SK-N-SH treated with all-trans-retinoic acid at 6 μM for 48 hours (cell line): ENCODE measurements around the gene HPN.

Experiments
- ATAC-seq: fragments of 200-7000 bp; cut with Tn5 transposase; 3 replicates; pipeline ENCODE4 v1.9.1; 2020; ENCODE audit warnings: mild to moderate bottlenecking, moderate library complexity
- ARNTL ChIP-seq: fragments of 450-650 bp; formaldehyde crosslinking; IDR thresholded peaks from 2 replicates; pipeline ENCODE4 v1.5.0; 2020; ENCODE audit warnings: low read depth, mild to moderate bottlenecking, moderate library complexity, borderline replicate concordance
- CREB5 ChIP-seq: fragments of 250-450 bp; sonication (Bioruptor Pico); IDR thresholded peaks from 2 replicates; pipeline ENCODE4 v1.5.1; 2020; ENCODE audit warnings: low read depth, mild to moderate bottlenecking, moderate library complexity
- CSDC2 ChIP-seq: fragments of 250-450 bp; sonication (Bioruptor Pico); IDR thresholded peaks from 2 replicates; pipeline ENCODE4 v1.5.0; 2020; ENCODE audit warnings: mild to moderate bottlenecking, moderate library complexity
- CSRNP3 ChIP-seq: fragments of 250-450 bp; sonication (Bioruptor Pico); IDR thresholded peaks from 2 replicates; pipeline ENCODE4 v1.5.1; 2021; ENCODE audit warnings: mild to moderate bottlenecking, moderate library complexity
- GLIS3 ChIP-seq: fragments of 250-450 bp; sonication (Bioruptor Pico); IDR thresholded peaks from 2 replicates; pipeline ENCODE4 v1.5.0; 2020; ENCODE audit warnings: mild to moderate bottlenecking, moderate library complexity
- ISL1 ChIP-seq: fragments of 250-450 bp; sonication (Bioruptor Pico); IDR thresholded peaks from 2 replicates; pipeline ENCODE4 v2.1.2; 2022; ENCODE audit warnings: mild to moderate bottlenecking, moderate library complexity
- OSR1 ChIP-seq: fragments of 250-450 bp; sonication (Bioruptor Pico); IDR thresholded peaks from 2 replicates; pipeline ENCODE4 v1.8.0; 2022; ENCODE audit warnings: moderate library complexity, mild to moderate bottlenecking, inconsistent platforms
- PATZ1 ChIP-seq: fragments of 250-450 bp; sonication (Bioruptor Pico); IDR thresholded peaks from 2 replicates; pipeline ENCODE4 v1.8.0; 2020; ENCODE audit warnings: mild to moderate bottlenecking, moderate library complexity, borderline replicate concordance
- POU6F1 ChIP-seq: fragments of 250-450 bp; sonication (Bioruptor Pico); IDR thresholded peaks from 2 replicates; pipeline ENCODE4 v1.8.0; 2021; ENCODE audit warnings: low read depth, mild to moderate bottlenecking, moderate library complexity, borderline replicate concordance
- RARB ChIP-seq: fragments of 250-450 bp; sonication (Bioruptor Pico); IDR thresholded peaks from 2 replicates; pipeline ENCODE4 v1.8.0; 2021; ENCODE audit warnings: mild to moderate bottlenecking, moderate library complexity
- SNAI2 ChIP-seq: fragments of 250-450 bp; sonication (Bioruptor Pico); IDR thresholded peaks from 2 replicates; pipeline ENCODE4 v1.5.0; 2020; ENCODE audit warnings: mild to moderate bottlenecking, moderate library complexity
- TOX ChIP-seq: fragments of 250-450 bp; sonication (Bioruptor Pico); IDR thresholded peaks from 2 replicates; pipeline ENCODE4 v1.8.0; 2021; ENCODE audit warnings: mild to moderate bottlenecking, moderate library complexity, borderline replicate concordance
- TSHZ2 ChIP-seq: fragments of 250-450 bp; sonication (Bioruptor Pico); IDR thresholded peaks from 2 replicates; pipeline ENCODE4 v1.5.0; 2020; ENCODE audit warnings: mild to moderate bottlenecking, moderate library complexity
- ZC3H10 ChIP-seq: fragments of 250-450 bp; sonication (Bioruptor Pico); IDR thresholded peaks from 2 replicates; pipeline ENCODE4 v1.5.1; 2021; ENCODE audit warnings: mild to moderate bottlenecking, moderate library complexity
- ZFP3 ChIP-seq: fragments of 250-450 bp; sonication (Bioruptor Pico); IDR thresholded peaks from 2 replicates; pipeline ENCODE4 v1.5.0; 2020; ENCODE audit warnings: mild to moderate bottlenecking, moderate library complexity
- ZFP30 ChIP-seq: fragments of 450-650 bp; formaldehyde crosslinking; IDR thresholded peaks from 2 replicates; pipeline ENCODE4 v1.5.0; 2022; ENCODE audit warnings: mild to moderate bottlenecking, moderate library complexity
- ZNF565 ChIP-seq: fragments of 450-650 bp; formaldehyde crosslinking; conservative IDR thresholded peaks from 2 replicates; pipeline ENCODE4 v1.5.0; 2020; ENCODE audit warnings: low read depth, mild to moderate bottlenecking, moderate library complexity
- ZNF70 ChIP-seq: fragments of 450-650 bp; formaldehyde crosslinking; IDR thresholded peaks from 2 replicates; pipeline ENCODE4 v1.5.0; 2020; ENCODE audit warnings: mild to moderate bottlenecking, moderate library complexity
- ZNF8 ChIP-seq: fragments of 450-650 bp; formaldehyde crosslinking; IDR thresholded peaks from 2 replicates; pipeline ENCODE4 v1.5.0; 2020; ENCODE audit warnings: mild to moderate bottlenecking, moderate library complexity

HPN gene

GRCh38 chr19:35023428-35023827 lies 18.1 kb upstream of the HPN start (continued):
- TF ChIP-seq OSR1 (CRISPR knock-in tag), result no peak
- TF ChIP-seq CREB5, result no peak
- no peak for TF ChIP-seq GLIS3 (CRISPR knock-in tag)
- TF ChIP-seq ARNTL (CRISPR knock-in tag), result no peak
- TF ChIP-seq ISL1 (CRISPR knock-in tag), result no peak
- no peak for TF ChIP-seq CSRNP3 (CRISPR knock-in tag)

- ATAC-seq, result no peak
- TF ChIP-seq POU6F1 (CRISPR knock-in tag) (no peak), ZNF565 (no peak), ZNF8 (no peak), ZFP30 (no peak), CSRNP3 (CRISPR knock-in tag) (no peak), CSDC2 (CRISPR knock-in tag) (no peak), OSR1 (CRISPR knock-in tag) (no peak), PATZ1 (CRISPR knock-in tag) (no peak), ZNF70 (CRISPR knock-in tag) (no peak), ISL1 (CRISPR knock-in tag) (no peak), TSHZ2 (CRISPR knock-in tag) (no peak), ARNTL (CRISPR knock-in tag) (no peak), RARB (CRISPR knock-in tag) (no peak), CREB5 (no peak), ZC3H10 (CRISPR knock-in tag) (no peak), ZFP3 (CRISPR knock-in tag) (no peak), SNAI2 (no peak), TOX (CRISPR knock-in tag) (no peak)
Observed at GRCh38 chr19:35024095-35024494, 17.4 kb upstream of the HPN start.
